CD4-positive, alpha-beta T cell treated with Interleukin-4 for 1 hour (primary cell): ENCODE measurements around the gene SARS2.
"Not testable (repeated sequence)": the region's sequence is repeated elsewhere in the genome, so short reads cannot be mapped to it uniquely, and the experiment has no call there.

Source experiments
- DNase-seq, 2 donors: peaks; one replicate each; pipeline ENCODE4 v3.0.0-alpha.2; 2020 to 2022

SARS2 gene

GRCh38 chr19:38946229-38947010 lies 15.9 kb upstream of the SARS2 start:
- DNase-seq, result no peak

GRCh38 chr19:38945562-38946228 lies 15.1 kb upstream of the SARS2 start:
- no peak for DNase-seq

- DNase-seq, result no peak
Observed at GRCh38 chr19:38944981-38945506, 14.5 kb upstream of the SARS2 start.

GRCh38 chr19:38942471-38943181 lies 12.1 kb upstream of the SARS2 start:
- DNase-seq, result no peak

- no peak for DNase-seq
Observed at GRCh38 chr19:38941979-38942378, 11.4 kb upstream of the SARS2 start.

GRCh38 chr19:38941466-38941865 lies 10.9 kb upstream of the SARS2 start:
- not testable (repeated sequence) for DNase-seq

- DNase-seq, result no peak
Observed at GRCh38 chr19:38939957-38940356, 9.4 kb upstream of the SARS2 start.

GRCh38 chr19:38933544-38933943 lies 3.0 kb upstream of the SARS2 start:
- DNase-seq, result no peak

- peak; percentile 48 to 61 for DNase-seq
Observed at GRCh38 chr19:38932425-38933179, 2.0 kb upstream of the SARS2 start.

- DNase-seq, result no peak
Observed at GRCh38 chr19:38931521-38931793, 894 bp upstream of the SARS2 start.

GRCh38 chr19:38930776-38931520 lies 385 bp upstream of the SARS2 start, which contains the start of gene MRPS12:
MRPS12 (plus strand) TSS chr19:38930944; CDS start chr19:38931295, 351 bp downstream.
- DNase-seq, result peak; percentile 99

- peak in 1 of 2 donors; percentile 53 for DNase-seq
Observed at GRCh38 chr19:38928391-38929001, 2.1 kb downstream of the SARS2 start.

- peak; percentile 62 for DNase-seq
Observed at GRCh38 chr19:38924388-38924787, 6.2 kb downstream of the SARS2 start.

GRCh38 chr19:38922482-38922881 lies 8.1 kb downstream of the SARS2 start:
- no peak for DNase-seq

GRCh38 chr19:38921420-38922274 lies 8.9 kb downstream of the SARS2 start:
- DNase-seq, result no peak

- DNase-seq, result no peak
Observed at GRCh38 chr19:38920602-38921419, 9.8 kb downstream of the SARS2 start.

GRCh38 chr19:38919837-38920601 lies 10.5 kb downstream of the SARS2 start:
- no peak for DNase-seq

GRCh38 chr19:38918526-38918925 lies 12.0 kb downstream of the SARS2 start:
- DNase-seq, result no peak

GRCh38 chr19:38917921-38918491 lies 12.6 kb downstream of the SARS2 start:
- DNase-seq, result no peak
